ENCODE results near the gene RBM46.

DNA sequence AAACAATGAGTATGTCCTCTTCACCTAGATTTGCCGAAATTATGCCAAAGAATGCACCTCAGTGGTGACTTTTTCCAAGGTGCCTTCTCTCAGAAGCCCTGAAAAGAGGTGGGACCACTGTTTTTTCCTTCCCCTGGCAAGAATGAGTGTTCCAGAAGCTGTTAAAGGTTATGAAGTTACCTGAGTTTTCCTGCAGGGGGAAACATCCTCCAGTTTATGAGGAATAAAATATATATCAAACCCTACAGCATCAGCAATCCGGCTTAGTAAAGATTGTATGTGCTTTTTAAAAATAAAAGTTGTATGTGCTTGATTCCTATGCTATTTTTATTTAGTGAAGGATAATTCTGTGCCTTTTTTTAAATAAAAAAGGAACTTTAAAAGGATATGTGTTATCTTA lies 73.3 kb downstream of the RBM46 start:
- TF ChIP-seq, protein P1, sequence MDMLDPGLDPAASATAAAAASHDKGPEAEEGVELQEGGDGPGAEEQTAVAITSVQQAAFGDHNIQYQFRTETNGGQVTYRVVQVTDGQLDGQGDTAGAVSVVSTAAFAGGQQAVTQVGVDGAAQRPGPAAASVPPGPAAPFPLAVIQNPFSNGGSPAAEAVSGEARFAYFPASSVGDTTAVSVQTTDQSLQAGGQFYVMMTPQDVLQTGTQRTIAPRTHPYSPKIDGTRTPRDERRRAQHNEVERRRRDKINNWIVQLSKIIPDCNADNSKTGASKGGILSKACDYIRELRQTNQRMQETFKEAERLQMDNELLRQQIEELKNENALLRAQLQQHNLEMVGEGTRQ (IDR thresholded peaks at IDR 0.05; ENCODE audit: borderline replicate concordance, low read depth, low read length), result no peak
- TF ChIP-seq, protein P2, sequence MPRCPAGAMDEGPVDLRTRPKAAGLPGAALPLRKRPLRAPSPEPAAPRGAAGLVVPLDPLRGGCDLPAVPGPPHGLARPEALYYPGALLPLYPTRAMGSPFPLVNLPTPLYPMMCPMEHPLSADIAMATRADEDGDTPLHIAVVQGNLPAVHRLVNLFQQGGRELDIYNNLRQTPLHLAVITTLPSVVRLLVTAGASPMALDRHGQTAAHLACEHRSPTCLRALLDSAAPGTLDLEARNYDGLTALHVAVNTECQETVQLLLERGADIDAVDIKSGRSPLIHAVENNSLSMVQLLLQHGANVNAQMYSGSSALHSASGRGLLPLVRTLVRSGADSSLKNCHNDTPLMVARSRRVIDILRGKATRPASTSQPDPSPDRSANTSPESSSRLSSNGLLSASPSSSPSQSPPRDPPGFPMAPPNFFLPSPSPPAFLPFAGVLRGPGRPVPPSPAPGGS (IDR thresholded peaks at IDR 0.05; ENCODE audit: borderline replicate concordance, insufficient read depth, low read depth, low read length, poor library complexity, severe bottlenecking), result no peak
- TF ChIP-seq SREBF2 (IDR thresholded peaks at IDR 0.05; ENCODE audit: low read length), result no peak
- TF ChIP-seq RAD21 (IDR thresholded peaks at IDR 0.05; ENCODE audit: insufficient read depth, low read depth, low read length), result 0 out of 2 replicates have a peak, but pooled peaks have one; percentile 22
- TF ChIP-seq, protein P3, sequence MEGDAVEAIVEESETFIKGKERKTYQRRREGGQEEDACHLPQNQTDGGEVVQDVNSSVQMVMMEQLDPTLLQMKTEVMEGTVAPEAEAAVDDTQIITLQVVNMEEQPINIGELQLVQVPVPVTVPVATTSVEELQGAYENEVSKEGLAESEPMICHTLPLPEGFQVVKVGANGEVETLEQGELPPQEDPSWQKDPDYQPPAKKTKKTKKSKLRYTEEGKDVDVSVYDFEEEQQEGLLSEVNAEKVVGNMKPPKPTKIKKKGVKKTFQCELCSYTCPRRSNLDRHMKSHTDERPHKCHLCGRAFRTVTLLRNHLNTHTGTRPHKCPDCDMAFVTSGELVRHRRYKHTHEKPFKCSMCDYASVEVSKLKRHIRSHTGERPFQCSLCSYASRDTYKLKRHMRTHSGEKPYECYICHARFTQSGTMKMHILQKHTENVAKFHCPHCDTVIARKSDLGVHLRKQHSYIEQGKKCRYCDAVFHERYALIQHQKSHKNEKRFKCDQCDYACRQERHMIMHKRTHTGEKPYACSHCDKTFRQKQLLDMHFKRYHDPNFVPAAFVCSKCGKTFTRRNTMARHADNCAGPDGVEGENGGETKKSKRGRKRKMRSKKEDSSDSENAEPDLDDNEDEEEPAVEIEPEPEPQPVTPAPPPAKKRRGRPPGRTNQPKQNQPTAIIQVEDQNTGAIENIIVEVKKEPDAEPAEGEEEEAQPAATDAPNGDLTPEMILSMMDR (IDR thresholded peaks at IDR 0.05 in 2 of 3, conservative IDR thresholded peaks at IDR 0.05 in 1 of 3; ENCODE audit: control insufficient read depth in 2 of 3, extremely low read depth in 1 of 3, insufficient read depth in 1 of 3, low read depth in 3 of 3, low read length in 3 of 3), result no peak; a peak in 1 of 6 replicates
- no peak for TF ChIP-seq HDAC2 (IDR thresholded peaks at IDR 0.05)
- no peak for TF ChIP-seq EZH2 (IDR thresholded peaks at IDR 0.05; ENCODE audit: borderline replicate concordance, control insufficient read depth, low read depth, low read length)
- TF ChIP-seq, protein P4, sequence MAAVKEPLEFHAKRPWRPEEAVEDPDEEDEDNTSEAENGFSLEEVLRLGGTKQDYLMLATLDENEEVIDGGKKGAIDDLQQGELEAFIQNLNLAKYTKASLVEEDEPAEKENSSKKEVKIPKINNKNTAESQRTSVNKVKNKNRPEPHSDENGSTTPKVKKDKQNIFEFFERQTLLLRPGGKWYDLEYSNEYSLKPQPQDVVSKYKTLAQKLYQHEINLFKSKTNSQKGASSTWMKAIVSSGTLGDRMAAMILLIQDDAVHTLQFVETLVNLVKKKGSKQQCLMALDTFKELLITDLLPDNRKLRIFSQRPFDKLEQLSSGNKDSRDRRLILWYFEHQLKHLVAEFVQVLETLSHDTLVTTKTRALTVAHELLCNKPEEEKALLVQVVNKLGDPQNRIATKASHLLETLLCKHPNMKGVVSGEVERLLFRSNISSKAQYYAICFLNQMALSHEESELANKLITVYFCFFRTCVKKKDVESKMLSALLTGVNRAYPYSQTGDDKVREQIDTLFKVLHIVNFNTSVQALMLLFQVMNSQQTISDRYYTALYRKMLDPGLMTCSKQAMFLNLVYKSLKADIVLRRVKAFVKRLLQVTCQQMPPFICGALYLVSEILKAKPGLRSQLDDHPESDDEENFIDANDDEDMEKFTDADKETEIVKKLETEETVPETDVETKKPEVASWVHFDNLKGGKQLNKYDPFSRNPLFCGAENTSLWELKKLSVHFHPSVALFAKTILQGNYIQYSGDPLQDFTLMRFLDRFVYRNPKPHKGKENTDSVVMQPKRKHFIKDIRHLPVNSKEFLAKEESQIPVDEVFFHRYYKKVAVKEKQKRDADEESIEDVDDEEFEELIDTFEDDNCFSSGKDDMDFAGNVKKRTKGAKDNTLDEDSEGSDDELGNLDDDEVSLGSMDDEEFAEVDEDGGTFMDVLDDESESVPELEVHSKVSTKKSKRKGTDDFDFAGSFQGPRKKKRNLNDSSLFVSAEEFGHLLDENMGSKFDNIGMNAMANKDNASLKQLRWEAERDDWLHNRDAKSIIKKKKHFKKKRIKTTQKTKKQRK (IDR thresholded peaks at IDR 0.05; ENCODE audit: low read depth, low read length), result no peak
